GM18870 (cell line): ENCODE results near the gene MDGA2.
"Not testable (repeated sequence)": the region's sequence is repeated elsewhere in the genome, so short reads cannot be mapped to it uniquely, and the experiment has no call there.

ENCODE experiments used
- ATAC-seq: cut with Tn5 transposase; IDR thresholded peaks from one replicate; pipeline ENCODE4 v1.9.1; 2021; ENCODE audit warnings: moderate library complexity; ENCODE audit not compliant: unreplicated experiment

MDGA2 gene

DNA sequence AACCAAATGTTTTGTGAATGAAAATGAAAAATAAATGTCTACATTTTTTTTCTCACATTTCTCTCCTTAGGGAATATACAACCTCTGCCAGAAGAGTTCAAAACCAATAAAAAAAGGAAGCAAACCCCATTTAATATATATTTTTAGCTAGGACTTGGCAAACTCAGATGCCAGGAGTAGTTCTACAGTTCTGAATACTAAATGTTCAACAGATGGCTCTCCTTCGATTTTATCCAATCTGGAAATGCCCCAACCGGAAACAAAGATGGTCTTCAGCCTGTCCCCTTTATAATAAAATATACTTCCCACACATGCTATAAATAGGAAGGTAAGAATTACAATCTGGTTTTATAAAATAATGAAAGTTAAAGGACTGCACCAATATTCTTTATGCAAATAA, 330.4 kb downstream of the MDGA2 start:
- ATAC-seq = no peak

DNA sequence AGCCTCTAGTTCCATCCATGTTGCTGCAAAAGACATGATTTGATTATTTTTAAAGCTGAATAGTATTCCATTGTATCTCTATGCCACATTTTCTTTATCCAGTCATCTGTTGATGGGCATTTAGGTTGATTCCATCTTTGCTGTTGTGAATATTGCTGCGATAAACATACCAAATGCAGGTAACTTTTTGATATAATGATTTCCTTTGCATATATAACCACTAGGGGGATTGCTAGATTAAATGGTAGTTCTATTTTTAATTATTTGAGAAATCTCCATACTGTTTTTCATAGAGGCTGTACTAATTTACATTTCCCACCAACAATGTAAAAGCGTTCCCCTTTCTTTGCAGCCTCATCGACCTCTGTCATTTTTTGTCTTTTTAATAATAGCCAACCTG, 342.5 kb downstream of the MDGA2 start:
- no peak for ATAC-seq

DNA sequence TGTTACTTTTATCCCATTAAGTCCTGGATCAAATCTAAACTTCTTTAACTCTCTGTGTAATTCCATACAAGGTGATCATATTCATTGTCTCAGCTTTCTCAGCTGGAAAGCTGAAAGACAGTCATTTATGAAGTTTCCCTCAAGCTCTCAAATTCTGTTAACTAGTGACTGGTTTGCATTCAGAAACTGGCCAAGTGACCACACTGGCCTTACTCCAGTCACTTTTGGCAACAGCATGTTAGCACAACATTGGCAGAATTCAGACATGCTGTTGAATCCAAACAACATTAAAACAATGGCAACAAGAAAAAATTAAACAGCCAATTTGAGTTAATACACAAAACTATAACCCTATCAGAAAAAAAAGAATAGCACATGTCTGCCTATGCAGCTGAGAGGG, 343.3 kb downstream of the MDGA2 start:
- no peak for ATAC-seq

DNA sequence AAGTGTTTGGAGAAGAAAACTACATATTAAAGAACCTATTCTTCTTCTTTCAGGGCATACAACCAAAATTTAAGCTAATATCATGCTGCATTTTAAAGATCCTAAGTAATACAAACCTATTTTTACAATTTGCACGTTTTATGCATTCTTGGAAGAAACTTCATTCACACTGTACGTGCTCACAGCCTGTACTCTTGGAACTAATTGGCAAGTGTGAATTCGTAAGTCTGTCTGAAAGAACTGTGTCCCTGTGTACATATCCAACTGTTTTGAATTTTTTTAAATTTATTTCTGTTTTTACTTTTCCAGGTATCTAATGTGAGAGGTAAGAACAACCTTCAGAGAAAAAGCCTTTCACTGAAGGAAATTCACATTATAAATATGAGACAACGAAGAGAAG, 347.0 kb downstream of the MDGA2 start:
- no peak for ATAC-seq

DNA sequence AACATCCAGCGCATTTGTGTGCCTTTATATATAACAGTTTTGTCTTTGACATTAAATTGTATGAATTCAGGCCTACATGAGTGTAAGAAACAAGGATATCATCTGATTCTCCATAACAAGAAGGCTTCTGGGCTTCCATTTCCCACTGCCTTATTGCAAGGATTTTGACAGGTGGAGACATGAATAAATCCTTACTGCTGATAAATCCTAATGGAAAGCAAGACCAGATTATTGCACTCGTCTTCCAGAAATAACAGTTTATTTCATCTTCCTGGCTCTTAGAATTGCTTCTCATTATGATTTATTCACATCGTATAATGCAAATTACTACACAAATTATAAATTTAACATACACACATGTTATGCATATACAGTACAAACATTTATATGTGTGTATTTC, 348.1 kb downstream of the MDGA2 start:
- no peak for ATAC-seq

DNA sequence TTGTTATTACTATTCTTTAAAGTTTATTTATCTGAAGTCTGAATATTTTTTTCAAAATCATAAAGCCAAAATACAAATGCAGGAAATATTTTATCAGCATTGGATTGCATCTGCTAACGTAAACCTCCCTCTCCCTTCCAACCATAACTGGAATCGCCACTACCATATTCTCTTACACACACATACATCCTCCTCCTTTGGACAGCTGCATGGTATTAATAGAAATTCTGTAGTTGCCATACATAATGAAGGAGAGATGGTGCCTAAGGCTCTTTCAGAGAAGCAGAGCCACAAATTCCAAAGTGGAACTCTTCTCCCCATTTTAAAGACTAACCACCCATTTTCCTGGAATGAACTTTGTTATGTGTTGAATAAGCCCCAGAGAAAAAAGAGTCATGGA, 352.7 kb downstream of the MDGA2 start:
- no peak for ATAC-seq

DNA sequence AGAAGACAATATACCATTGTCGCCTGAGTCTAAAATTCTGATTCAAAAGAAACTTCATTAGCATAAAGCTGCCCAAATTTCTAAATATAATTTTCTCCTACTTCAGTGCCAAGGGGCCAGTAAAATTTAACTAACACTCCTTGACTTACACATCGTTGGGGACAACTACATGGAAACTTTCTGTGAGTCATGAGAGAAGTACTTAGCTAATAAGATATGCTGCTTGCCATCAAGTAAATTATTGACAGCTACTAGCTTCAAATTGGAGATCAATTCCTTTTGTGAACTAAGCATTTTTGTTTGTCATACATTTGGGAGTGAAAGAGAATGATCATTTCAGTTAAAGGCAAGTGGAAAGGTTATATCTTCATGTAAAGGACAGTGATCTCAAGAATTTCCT, 373.3 kb downstream of the MDGA2 start:
- no peak for ATAC-seq

DNA sequence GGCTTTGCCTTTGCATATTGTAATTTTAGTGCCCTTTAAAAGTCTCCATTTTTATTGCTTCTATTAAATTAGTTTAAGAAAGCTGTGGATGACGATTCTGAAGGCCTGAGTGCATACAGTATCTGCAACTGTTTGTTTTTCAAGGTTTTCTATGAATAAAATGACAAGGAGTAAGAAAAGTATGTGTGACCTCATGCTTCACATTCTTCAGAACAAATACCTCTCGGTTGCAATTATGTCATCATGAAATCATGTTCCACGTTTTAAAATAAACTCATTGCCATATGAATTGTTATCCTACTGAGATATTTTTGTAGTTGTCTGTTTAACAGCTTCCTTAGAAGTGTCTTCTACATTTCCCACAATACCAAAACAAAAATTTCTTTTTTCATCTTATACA, 374.6 kb downstream of the MDGA2 start:
- ATAC-seq = no peak

DNA sequence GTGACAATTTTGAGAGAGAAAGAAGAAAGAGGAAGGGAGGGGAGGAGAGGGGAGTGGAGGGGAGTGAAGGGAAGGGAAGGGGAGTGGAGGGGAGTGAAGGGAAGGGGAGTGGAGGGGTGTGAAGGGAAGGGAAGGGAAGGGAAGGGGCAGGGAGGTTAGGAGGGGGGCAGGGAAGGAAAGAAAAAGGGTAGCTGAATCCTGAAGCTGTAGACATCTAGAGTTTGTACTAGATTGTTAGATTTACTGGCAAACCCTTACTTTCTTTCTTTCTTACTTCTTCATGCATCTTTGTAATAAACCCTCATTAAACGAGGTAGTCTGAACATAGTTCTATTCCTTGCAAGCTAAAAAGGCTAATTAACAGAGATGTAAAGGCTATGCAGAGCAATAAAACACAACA, 378.0 kb downstream of the MDGA2 start:
- no peak for ATAC-seq

DNA sequence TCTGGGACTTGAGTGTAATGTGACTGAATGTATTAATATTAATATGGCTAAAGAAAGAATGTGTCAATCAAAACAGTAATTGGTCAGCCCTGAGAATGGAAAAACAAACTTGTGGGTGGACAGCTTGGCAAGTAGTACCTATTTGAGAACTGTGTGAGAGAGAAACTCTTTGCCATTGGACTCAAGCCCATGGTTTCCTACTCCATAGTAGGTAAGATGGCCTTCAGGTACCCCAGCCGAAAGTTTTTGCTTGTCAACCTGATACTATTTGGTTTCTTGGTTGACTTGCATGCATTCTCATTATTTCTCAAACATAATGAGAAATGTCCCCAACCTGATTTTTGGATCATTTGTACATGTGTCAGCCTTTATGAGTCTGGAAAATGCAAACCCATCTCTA, 391.1 kb downstream of the MDGA2 start:
- no peak for ATAC-seq

DNA sequence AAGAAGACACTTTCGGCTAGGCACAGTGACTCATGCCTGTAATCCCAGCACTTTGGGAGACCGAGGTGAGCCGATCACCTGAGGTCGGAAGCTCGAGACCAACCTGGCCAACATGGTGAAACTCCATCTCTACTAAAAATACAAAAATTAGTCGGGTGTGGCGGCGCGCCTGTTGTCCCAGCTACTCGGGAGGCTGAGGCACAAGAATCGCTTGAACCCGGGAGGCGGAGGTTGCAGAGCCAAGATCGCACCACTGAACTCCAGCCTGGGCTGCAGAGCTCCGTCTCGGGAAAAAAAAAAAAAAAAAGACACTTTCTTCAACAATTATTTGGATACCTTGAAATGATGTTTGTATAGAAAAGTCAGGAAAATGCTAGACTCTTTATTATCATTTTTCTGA, 393.6 kb downstream of the MDGA2 start:
- not testable (repeated sequence) for ATAC-seq

DNA sequence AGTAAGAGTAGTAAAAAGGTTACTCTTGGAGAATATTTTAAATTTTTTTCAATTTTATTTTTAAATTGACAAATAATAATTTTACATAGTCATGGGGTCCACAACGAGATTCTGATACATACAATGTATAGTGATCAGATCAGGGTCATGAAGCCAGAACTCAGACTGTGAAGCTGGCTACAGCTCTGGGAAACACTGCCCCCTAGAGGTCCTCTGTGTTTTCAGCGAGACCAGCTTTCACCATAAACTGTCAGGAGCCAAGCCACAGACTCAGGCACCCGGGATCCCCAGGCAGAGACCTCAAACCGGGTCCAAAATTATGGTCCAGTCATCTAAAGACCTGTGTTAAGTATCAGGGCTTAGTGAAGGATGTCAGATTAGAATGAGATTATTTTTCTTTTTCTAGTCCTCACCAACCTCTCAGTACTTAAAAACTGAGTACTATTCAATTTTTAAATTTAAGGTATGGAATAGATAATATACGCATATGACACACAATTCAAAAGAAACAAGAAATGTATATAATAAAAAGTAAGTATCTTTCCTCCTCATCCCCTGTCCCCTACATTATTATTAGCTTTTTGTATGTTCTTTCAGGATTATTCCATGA, 397.1 kb downstream of the MDGA2 start:
- ATAC-seq = no peak

DNA sequence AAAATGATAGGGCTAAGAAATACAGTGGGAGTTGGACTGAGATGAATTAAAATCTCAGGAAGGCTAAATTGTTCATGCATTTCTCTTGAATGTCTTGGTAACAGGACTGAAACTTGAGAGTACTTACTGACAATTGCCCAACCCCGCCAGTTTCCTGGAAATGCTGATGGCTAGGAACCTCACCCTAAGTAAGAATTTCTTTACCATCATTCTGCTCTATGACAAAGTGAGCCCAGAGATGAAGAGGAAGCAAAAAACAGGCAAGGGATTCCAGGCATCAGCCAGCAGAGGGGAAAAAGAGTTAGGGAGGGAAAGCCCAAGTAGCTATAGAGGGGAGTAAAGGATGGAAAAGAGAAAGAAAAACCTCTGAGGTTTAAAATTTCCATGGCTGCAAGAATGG, 397.7 kb downstream of the MDGA2 start:
- ATAC-seq = no peak

DNA sequence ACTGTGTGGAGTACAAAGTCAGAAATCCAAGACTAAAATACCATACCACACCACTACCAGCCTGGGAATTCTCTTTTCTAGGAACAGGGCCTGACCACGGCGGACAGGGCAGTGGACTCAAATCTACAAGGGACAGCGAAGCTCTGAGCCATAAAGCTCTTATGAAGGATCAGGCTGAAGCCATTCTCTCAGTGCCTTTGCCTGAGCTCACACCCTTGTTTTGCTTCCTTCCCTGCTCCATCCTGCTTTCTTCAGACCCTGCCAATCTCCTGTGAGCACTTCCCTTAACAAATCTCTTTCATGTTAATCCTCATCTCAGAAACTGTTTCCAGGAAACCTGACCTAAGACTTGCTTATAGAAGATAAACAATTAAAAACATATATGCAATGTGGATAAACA, 398.5 kb downstream of the MDGA2 start:
- ATAC-seq = no peak

DNA sequence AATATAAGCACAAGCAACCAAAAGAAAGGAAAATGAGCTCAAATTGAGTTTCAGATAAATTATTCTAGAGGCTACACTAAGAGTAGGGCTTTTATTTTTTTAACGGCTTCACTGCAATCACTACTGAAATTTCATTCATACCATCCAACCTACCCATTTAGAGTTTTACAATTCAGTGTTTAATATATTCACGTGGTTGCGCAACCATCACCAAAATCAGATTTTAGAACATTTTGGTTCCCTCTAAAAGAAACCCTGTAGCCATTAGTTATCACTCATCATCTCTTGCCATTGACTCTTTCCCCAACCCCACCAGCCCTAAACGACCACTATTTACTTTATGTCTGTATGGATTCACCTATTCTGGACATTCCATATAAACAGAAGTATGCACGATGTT, 401.5 kb downstream of the MDGA2 start:
- ATAC-seq = no peak

DNA sequence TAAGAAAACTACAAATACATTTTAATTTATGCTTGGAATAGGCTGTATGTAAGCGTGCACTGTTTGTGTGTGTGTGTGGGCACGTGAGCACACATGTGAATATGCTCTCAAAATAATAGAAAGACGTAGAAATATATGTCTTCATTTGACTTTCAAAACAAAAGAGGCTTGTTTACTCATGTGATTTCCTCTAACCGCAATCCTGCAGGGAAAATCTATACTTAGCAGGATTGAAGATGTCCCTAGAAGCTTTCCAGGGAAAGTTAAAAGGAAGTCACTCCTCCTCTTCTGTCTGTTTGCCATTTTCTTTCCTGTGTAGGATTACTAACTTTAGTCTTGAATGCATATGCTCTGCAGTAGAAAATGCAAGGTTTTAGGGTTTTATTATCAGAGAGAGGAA, 404.7 kb downstream of the MDGA2 start:
- ATAC-seq = no peak

DNA sequence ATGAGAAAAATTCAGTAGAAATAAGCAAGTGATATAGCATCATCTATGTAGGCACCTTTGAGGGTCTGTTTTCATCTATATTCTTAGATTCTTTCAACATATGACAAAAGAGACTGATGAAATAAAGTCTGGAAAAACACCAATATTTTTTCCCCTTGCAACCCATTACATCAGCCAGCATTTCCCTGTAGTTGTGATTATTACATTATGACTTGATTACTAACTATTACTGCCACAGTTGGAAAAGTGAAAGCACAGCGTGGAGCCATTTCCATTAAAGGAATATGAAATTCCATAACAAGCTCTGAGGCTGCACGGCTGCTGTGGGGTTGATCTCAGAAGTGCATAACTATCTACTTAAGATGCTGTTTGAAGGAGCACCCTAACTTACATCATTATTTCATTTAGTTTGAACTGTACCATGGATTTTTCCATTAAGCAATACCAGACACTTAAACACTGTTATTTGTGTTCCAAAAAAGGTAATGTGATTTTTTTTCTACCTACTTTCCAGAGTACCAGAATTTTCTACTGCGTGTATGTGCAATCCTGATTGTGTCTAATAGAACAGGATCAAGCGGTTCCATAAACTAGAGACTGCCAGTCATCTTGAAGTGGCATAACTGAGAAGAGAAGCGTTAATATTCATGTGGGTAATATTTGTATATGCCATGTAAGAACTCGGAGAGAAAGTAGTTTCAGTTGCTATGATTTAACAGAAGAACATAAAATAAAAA, 405.5 kb downstream of the MDGA2 start:
- no peak for ATAC-seq

DNA sequence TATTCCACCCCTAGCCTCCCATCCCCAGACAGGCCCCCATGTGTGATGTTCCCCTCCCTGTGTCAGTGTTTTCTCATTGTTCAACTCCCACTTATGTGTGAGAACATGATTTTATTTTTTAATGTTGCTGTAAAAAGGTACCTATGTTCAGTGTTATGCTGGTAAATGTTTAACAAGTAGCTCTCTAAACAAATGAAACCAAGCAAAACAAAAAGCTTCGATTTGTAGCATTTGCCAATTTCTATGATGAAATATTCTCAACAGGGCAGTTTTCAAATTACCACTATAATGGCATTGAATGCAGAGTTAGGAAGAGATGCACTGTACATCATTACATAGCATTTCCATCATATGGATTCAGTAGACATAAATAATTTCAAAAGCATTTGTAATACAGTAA, 410.6 kb downstream of the MDGA2 start:
- ATAC-seq = no peak

DNA sequence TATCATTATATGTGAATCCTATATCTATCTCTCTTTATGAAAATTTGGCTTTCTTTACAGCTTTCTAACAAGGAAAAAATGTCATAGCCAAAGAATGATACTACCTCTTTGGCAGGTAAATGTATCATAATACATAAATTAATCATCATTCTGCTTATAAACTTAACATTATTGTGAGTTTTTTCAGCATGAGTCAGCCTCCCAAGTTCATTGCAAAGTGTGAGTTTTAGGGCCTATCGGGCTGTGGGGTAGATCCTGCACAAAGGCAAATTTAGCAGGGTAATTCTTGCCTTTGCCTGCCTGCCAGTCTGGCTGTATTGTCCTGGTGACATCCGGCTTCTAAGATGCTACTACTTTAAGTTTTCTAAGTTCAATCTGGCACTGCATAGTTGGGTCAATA, 412.6 kb downstream of the MDGA2 start:
- no peak for ATAC-seq

DNA sequence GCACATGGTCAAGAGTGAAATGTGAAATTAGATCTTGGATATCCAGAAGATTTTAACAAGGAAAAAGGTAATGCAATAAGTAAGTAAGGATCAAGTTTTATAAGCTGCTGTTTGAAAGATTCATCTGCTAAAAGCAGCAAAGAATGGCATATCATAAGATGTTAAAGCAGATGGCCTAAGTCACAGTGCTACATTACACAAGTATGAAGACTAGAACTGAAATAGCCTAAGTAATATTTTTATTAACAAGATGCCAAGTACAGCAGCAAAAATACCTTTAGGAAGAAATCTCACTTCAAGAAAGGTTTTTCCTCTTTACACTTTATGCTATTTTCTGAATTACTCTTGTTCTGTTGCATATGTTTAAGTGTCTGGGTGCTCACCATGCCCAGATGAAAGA, 414.1 kb downstream of the MDGA2 start:
- no peak for ATAC-seq

DNA sequence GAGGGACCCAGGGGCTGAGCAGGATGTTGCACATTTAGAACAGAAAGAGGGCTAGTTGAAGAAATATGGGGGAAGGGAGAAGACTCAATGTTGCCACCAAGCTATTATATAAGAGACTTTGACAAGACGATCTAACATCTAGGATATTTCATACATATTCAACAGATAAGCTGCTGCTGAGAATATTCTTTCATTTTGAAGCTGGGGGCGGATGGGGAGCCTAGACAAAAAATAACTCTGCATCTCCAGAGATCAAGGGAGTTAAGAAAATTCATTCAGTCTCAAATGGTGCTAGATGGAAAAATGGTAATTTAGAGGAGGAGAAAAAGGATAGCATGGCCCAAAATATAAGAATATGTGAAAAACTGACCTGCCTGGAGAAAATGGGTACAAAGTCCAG, 415.6 kb downstream of the MDGA2 start:
- no peak for ATAC-seq

DNA sequence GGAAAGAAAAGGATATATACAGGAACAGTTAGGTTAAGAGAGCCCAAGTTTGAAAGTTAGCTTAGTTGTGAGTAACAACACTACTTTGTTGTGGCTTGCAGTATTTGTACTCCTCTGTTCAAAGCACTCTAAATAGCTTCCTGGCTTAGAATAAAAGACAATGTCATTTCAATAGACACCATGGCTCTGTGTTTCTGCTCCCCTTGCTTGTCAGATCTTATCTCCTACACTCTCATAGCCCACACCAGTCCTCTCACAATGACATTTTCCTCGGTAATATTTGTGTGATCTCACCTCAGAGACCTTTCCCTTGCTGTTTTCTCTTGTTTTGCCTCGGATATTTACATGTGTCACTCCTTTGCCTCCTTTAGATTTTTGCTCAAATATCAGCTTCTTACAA, 418.4 kb downstream of the MDGA2 start:
- no peak for ATAC-seq

DNA sequence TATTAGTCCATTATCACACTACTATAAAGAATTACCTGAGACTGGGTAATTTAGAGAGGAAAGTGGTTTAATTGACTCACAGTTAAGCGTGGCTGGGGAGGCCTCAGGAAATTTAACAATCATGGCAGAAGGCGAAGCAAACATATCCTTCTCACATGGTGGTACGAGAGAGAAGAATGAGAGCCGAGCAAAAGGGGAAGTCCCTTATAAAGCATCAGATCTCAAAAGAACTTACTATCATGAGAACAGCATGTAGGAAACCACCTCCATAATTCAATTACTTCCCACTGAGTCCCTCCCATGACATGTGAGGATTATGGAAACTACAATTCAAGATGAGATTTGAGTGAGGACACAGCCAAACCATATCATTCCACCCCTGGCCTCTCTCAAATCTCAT, 422.6 kb downstream of the MDGA2 start:
- ATAC-seq = no peak
